SK-N-SH treated with all-trans-retinoic acid at 6 μM for 48 hours (cell line): ENCODE measurements around the gene NT5DC1.

Experiments used
- ATAC-seq: fragments of 200-7000 bp; cut with Tn5 transposase; 3 replicates; pipeline ENCODE4 v1.9.1; 2020; ENCODE audit warnings: mild to moderate bottlenecking, moderate library complexity
- ARNTL ChIP-seq: fragments of 450-650 bp; formaldehyde crosslinking; IDR thresholded peaks from 2 replicates; pipeline ENCODE4 v1.5.0; 2020; ENCODE audit warnings: low read depth, mild to moderate bottlenecking, moderate library complexity, borderline replicate concordance
- BACH2 ChIP-seq: fragments of 250-450 bp; sonication (Bioruptor Pico); IDR thresholded peaks from 2 replicates; pipeline ENCODE4 v1.9.0; 2021; ENCODE audit warnings: mild to moderate bottlenecking, borderline replicate concordance
- CREB5 ChIP-seq: fragments of 250-450 bp; sonication (Bioruptor Pico); IDR thresholded peaks from 2 replicates; pipeline ENCODE4 v1.5.1; 2020; ENCODE audit warnings: low read depth, mild to moderate bottlenecking, moderate library complexity
- CSDC2 ChIP-seq: fragments of 250-450 bp; sonication (Bioruptor Pico); IDR thresholded peaks from 2 replicates; pipeline ENCODE4 v1.5.0; 2020; ENCODE audit warnings: mild to moderate bottlenecking, moderate library complexity
- CSRNP3 ChIP-seq: fragments of 250-450 bp; sonication (Bioruptor Pico); IDR thresholded peaks from 2 replicates; pipeline ENCODE4 v1.5.1; 2021; ENCODE audit warnings: mild to moderate bottlenecking, moderate library complexity
- GLIS3 ChIP-seq: fragments of 250-450 bp; sonication (Bioruptor Pico); IDR thresholded peaks from 2 replicates; pipeline ENCODE4 v1.5.0; 2020; ENCODE audit warnings: mild to moderate bottlenecking, moderate library complexity
- ISL1 ChIP-seq: fragments of 250-450 bp; sonication (Bioruptor Pico); IDR thresholded peaks from 2 replicates; pipeline ENCODE4 v2.1.2; 2022; ENCODE audit warnings: mild to moderate bottlenecking, moderate library complexity
- OSR1 ChIP-seq: fragments of 250-450 bp; sonication (Bioruptor Pico); IDR thresholded peaks from 2 replicates; pipeline ENCODE4 v1.8.0; 2022; ENCODE audit warnings: moderate library complexity, mild to moderate bottlenecking, inconsistent platforms
- PATZ1 ChIP-seq: fragments of 250-450 bp; sonication (Bioruptor Pico); IDR thresholded peaks from 2 replicates; pipeline ENCODE4 v1.8.0; 2020; ENCODE audit warnings: mild to moderate bottlenecking, moderate library complexity, borderline replicate concordance
- POU6F1 ChIP-seq: fragments of 250-450 bp; sonication (Bioruptor Pico); IDR thresholded peaks from 2 replicates; pipeline ENCODE4 v1.8.0; 2021; ENCODE audit warnings: low read depth, mild to moderate bottlenecking, moderate library complexity, borderline replicate concordance
- PPARA ChIP-seq: fragments of 250-450 bp; sonication (Bioruptor Pico); IDR thresholded peaks from 2 replicates; pipeline ENCODE4 v1.5.0; 2020; ENCODE audit warnings: mild to moderate bottlenecking, borderline replicate concordance
- RARB ChIP-seq: fragments of 250-450 bp; sonication (Bioruptor Pico); IDR thresholded peaks from 2 replicates; pipeline ENCODE4 v1.8.0; 2021; ENCODE audit warnings: mild to moderate bottlenecking, moderate library complexity
- SNAI2 ChIP-seq: fragments of 250-450 bp; sonication (Bioruptor Pico); IDR thresholded peaks from 2 replicates; pipeline ENCODE4 v1.5.0; 2020; ENCODE audit warnings: mild to moderate bottlenecking, moderate library complexity
- TCF4 ChIP-seq: fragments of 250-450 bp; sonication (Bioruptor Pico); IDR thresholded peaks from 2 replicates; pipeline ENCODE4 v1.8.0; 2021; ENCODE audit warnings: mild to moderate bottlenecking, moderate library complexity, borderline replicate concordance
- TOX ChIP-seq: fragments of 250-450 bp; sonication (Bioruptor Pico); IDR thresholded peaks from 2 replicates; pipeline ENCODE4 v1.8.0; 2021; ENCODE audit warnings: mild to moderate bottlenecking, moderate library complexity, borderline replicate concordance
- TSHZ2 ChIP-seq: fragments of 250-450 bp; sonication (Bioruptor Pico); IDR thresholded peaks from 2 replicates; pipeline ENCODE4 v1.5.0; 2020; ENCODE audit warnings: mild to moderate bottlenecking, moderate library complexity
- ZC3H10 ChIP-seq: fragments of 250-450 bp; sonication (Bioruptor Pico); IDR thresholded peaks from 2 replicates; pipeline ENCODE4 v1.5.1; 2021; ENCODE audit warnings: mild to moderate bottlenecking, moderate library complexity
- ZFP3 ChIP-seq: fragments of 250-450 bp; sonication (Bioruptor Pico); IDR thresholded peaks from 2 replicates; pipeline ENCODE4 v1.5.0; 2020; ENCODE audit warnings: mild to moderate bottlenecking, moderate library complexity
- ZFP30 ChIP-seq: fragments of 450-650 bp; formaldehyde crosslinking; IDR thresholded peaks from 2 replicates; pipeline ENCODE4 v1.5.0; 2022; ENCODE audit warnings: mild to moderate bottlenecking, moderate library complexity
- ZNF565 ChIP-seq: fragments of 450-650 bp; formaldehyde crosslinking; conservative IDR thresholded peaks from 2 replicates; pipeline ENCODE4 v1.5.0; 2020; ENCODE audit warnings: low read depth, mild to moderate bottlenecking, moderate library complexity
- ZNF8 ChIP-seq: fragments of 450-650 bp; formaldehyde crosslinking; IDR thresholded peaks from 2 replicates; pipeline ENCODE4 v1.5.0; 2020; ENCODE audit warnings: mild to moderate bottlenecking, moderate library complexity

Gene NT5DC1

GRCh38 chr6:116218866-116219265 lies 118.2 kb downstream of the NT5DC1 start:
- ATAC-seq = no peak
- TF ChIP-seq ZFP3 (no peak), OSR1 (no peak), POU6F1 (CRISPR knock-in tag) (no peak), TOX (CRISPR knock-in tag) (no peak), ARNTL (CRISPR knock-in tag) (no peak), TCF4 (CRISPR knock-in tag) (no peak), CREB5 (CRISPR knock-in tag) (no peak), RARB (CRISPR knock-in tag) (no peak), CSRNP3 (CRISPR knock-in tag) (no peak), ZNF8 (no peak), ZFP30 (no peak), GLIS3 (CRISPR knock-in tag) (no peak), PPARA (CRISPR knock-in tag) (no peak), CSDC2 (CRISPR knock-in tag) (no peak), ZNF565 (CRISPR knock-in tag) (no peak), ISL1 (CRISPR knock-in tag) (no peak)
- TF ChIP-seq, all 23 proteins: peak for 0

GRCh38 chr6:116221067-116221466 lies 120.4 kb downstream of the NT5DC1 start:
- no peak for TF ChIP-seq ZNF565 (CRISPR knock-in tag)
- no peak for TF ChIP-seq CSRNP3 (CRISPR knock-in tag)
- no peak for TF ChIP-seq PATZ1
- no peak for TF ChIP-seq TSHZ2 (CRISPR knock-in tag)
- no peak for TF ChIP-seq RARB (CRISPR knock-in tag)
- no peak for TF ChIP-seq GLIS3 (CRISPR knock-in tag)
- no peak for TF ChIP-seq TCF4 (CRISPR knock-in tag)
- TF ChIP-seq PPARA (CRISPR knock-in tag) = no peak
- TF ChIP-seq ZFP30 = no peak
- TF ChIP-seq ZNF8 = no peak
- TF ChIP-seq ZC3H10 = no peak
- TF ChIP-seq BACH2 = no peak
- no peak for TF ChIP-seq SNAI2
- no peak for TF ChIP-seq ARNTL (CRISPR knock-in tag)
- no peak for TF ChIP-seq CREB5 (CRISPR knock-in tag)
- TF ChIP-seq POU6F1 (CRISPR knock-in tag) = no peak
- peak; percentile 35; the same call in 1 of the 3 replicates for ATAC-seq
